Measurements from ENCODE around the gene CCSAP. TPM values are rescaled to one million over a fixed set of nuclear protein-coding genes. Genes with fewer than 3 reads are reported as not detected.
A peak's percentile ranks its signal among the peaks of the same experiment; 100 is the strongest.

The CCSAP gene
- total RNA-seq, 1 experiment from 2014 or later, result 9.5 TPM

GRCh38 chr1:229281339-229281926 is 61.4 kb downstream of the CCSAP start:
- intact Hi-C loops (cut with micrococcal nuclease), result no loop called here
- no peak overlapping the region for H3K9ac ChIP-seq (ENCODE audit: low read length)
- H4K20me1 ChIP-seq (ENCODE audit: low read length), result peaks cover 10% of the 10 kb centered on the region
- ChIA-PET POLR2A (ENCODE audit: unreplicated experiment) (interaction anchor here (0.6 kb wide), 1 partner anchor 60 kb away, joined by 3 read pairs; no protein-coding TSS in a partner anchor), CTCF (no interaction called here)
- no peaks in the 10 kb centered on the region for H3K9me3 ChIP-seq (ENCODE audit: low read length)
- peak overlapping the region; percentile 21; the same call in 1 of the 2 replicates for H3K4me3 ChIP-seq (ENCODE audit: low read length)
- peaks cover 13% of the 10 kb centered on the region for H3F3A ChIP-seq (ENCODE audit: low read length, unreplicated experiment)
- H2AFZ ChIP-seq (ENCODE audit: low read length), result no peak overlapping the region
- H3K79me2 ChIP-seq (ENCODE audit: low read length), result peaks cover 77% of the 10 kb centered on the region
- H3K4me2 ChIP-seq (ENCODE audit: low read length), result peak overlapping the region; percentile 75
- peak overlapping the region; percentile 45 for H3K27ac ChIP-seq (ENCODE audit: low read length)
- BruUV-seq (replicated peaks), result no TSS peak
- no peak for DNase-seq
- TF ChIP-seq EZH2phosphoT487 (IDR thresholded peaks at IDR 0.05; ENCODE audit: borderline replicate concordance, low read length), result no peak
- TF ChIP-seq EZH2 (IDR thresholded peaks at IDR 0.05; ENCODE audit: low read length, unreplicated experiment), result no peak
- no peak for TF ChIP-seq CTCF (conservative IDR thresholded peaks at IDR 0.05; ENCODE audit: low read depth, low read length)
- no peaks in the 10 kb centered on the region for H3K27me3 ChIP-seq (ENCODE audit: low read length)
- no peaks in the 10 kb centered on the region for H3K9me2 ChIP-seq (replicated peaks; ENCODE audit: low read length)
- peaks cover 33% of the 10 kb centered on the region for H3K4me1 ChIP-seq (ENCODE audit: insufficient read depth, low read length)
- no peaks in the 10 kb centered on the region for H3K36me3 ChIP-seq (ENCODE audit: low read depth, low read length)
- ATAC-seq, result no peak

GRCh38 chr1:229280921-229281320 is 61.9 kb downstream of the CCSAP start:
- Histone ChIP-seq H3K27me3 (ENCODE audit: low read length) (no peaks in the 10 kb centered on the region), H3K4me3 (ENCODE audit: low read length) (peak overlapping the region; percentile 47), H4K20me1 (ENCODE audit: low read length) (peaks cover 10% of the 10 kb centered on the region), H3F3A (ENCODE audit: low read length, unreplicated experiment) (peaks cover 13% of the 10 kb centered on the region), H3K79me2 (ENCODE audit: low read length) (peaks cover 77% of the 10 kb centered on the region), H3K9ac (ENCODE audit: low read length) (no peak overlapping the region), H3K9me2 (replicated peaks; ENCODE audit: low read length) (no peaks in the 10 kb centered on the region), H3K4me2 (ENCODE audit: low read length) (peak overlapping the region; percentile 75), H2AFZ (ENCODE audit: low read length) (no peak overlapping the region), H3K9me3 (ENCODE audit: low read length) (no peaks in the 10 kb centered on the region), H3K36me3 (ENCODE audit: low read depth, low read length) (no peaks in the 10 kb centered on the region), H3K4me1 (ENCODE audit: insufficient read depth, low read length) (peaks cover 28% of the 10 kb centered on the region), H3K27ac (ENCODE audit: low read length) (peak overlapping the region; percentile 45)
- ATAC-seq (peak; percentile 93), DNase-seq (peak; percentile 89)
- no TSS peak for BruUV-seq (replicated peaks)
- ChIA-PET CTCF (no interaction called here), POLR2A (ENCODE audit: unreplicated experiment) (interaction anchor here (0.6 kb wide), 1 partner anchor 61 kb away, joined by 3 read pairs; no protein-coding TSS in a partner anchor)
- intact Hi-C loops (cut with micrococcal nuclease), result no loop called here
- TF ChIP-seq EZH2 (IDR thresholded peaks at IDR 0.05; ENCODE audit: low read length, unreplicated experiment) (no peak), CTCF (conservative IDR thresholded peaks at IDR 0.05; ENCODE audit: low read depth, low read length) (no peak), EZH2phosphoT487 (IDR thresholded peaks at IDR 0.05; ENCODE audit: borderline replicate concordance, low read length) (no peak)
